Mesenchymal stem cell (in vitro differentiated cells and primary cell): Measurements from ENCODE around the gene TNNI2.
A peak's percentile ranks its signal among the peaks of the same experiment; 100 is the strongest.

Experiments
- DNase-seq: peaks from one replicate; pipeline ENCODE4 v3.0.0-alpha.2; 2013
- H2AFZ ChIP-seq: one replicate; pipeline ENCODE4 v1.6.1; 2013; ENCODE audit warnings: low read depth, mild to moderate bottlenecking, control low read depth, inconsistent platforms, low read length, moderate library complexity
- H2AK5ac ChIP-seq: 2 replicates; pipeline ENCODE4 v1.6.1; 2013; ENCODE audit warnings: low read length, moderate library complexity, mild to moderate bottlenecking, inconsistent platforms; ENCODE audit not compliant: severe bottlenecking
- H2BK120ac ChIP-seq: one replicate; pipeline ENCODE4 v1.6.1; 2013; ENCODE audit warnings: low read depth, mild to moderate bottlenecking, inconsistent platforms, low read length, moderate library complexity
- H2BK12ac ChIP-seq, 2 experiments: one replicate each; pipeline ENCODE4 v1.6.1; 2013; ENCODE audit warnings: inconsistent platforms in 2 of 2, low read length in 2 of 2, mild to moderate bottlenecking in 2 of 2, moderate library complexity in 2 of 2, control low read depth in 1 of 2
- H2BK15ac ChIP-seq: one replicate; pipeline ENCODE4 v1.6.1; 2013; ENCODE audit warnings: mild to moderate bottlenecking, low read depth, inconsistent platforms; ENCODE audit not compliant: poor library complexity, severe bottlenecking
- H2BK5ac ChIP-seq: 2 replicates; pipeline ENCODE4 v1.6.1; 2013; ENCODE audit warnings: low read depth, mild to moderate bottlenecking, low read length, control low read depth, inconsistent platforms; ENCODE audit not compliant: poor library complexity, severe bottlenecking
- H3K14ac ChIP-seq, 2 experiments: one replicate each; pipeline ENCODE4 v1.6.1; 2013; ENCODE audit warnings: inconsistent platforms in 2 of 2, low read length in 2 of 2, control low read depth in 1 of 2, mild to moderate bottlenecking in 1 of 2, moderate library complexity in 1 of 2
- H3K18ac ChIP-seq, 2 experiments: one replicate each; pipeline ENCODE4 v1.6.1; 2013; ENCODE audit warnings: inconsistent platforms in 2 of 2, low read length in 2 of 2, control low read depth in 1 of 2, low read depth in 1 of 2, mild to moderate bottlenecking in 1 of 2
- H3K23ac ChIP-seq, 2 experiments: one replicate each; pipeline ENCODE4 v1.6.1; 2013; ENCODE audit warnings: inconsistent platforms in 2 of 2, low read length in 2 of 2, mild to moderate bottlenecking in 2 of 2, moderate library complexity in 2 of 2, control low read depth in 1 of 2
- H3K27ac ChIP-seq: 2 replicates; pipeline ENCODE4 v1.5.1; 2013; ENCODE audit warnings: mild to moderate bottlenecking, moderate library complexity, low read length, control low read depth, inconsistent platforms; ENCODE audit not compliant: poor library complexity, severe bottlenecking
- H3K27me3 ChIP-seq, 2 experiments: 2 replicates each; pipeline versions ENCODE4 v1.6.1 to v1.7.0; 2013; ENCODE audit warnings: low read length in 2 of 2, mild to moderate bottlenecking in 2 of 2, moderate library complexity in 2 of 2, control low read depth in 1 of 2, inconsistent platforms in 1 of 2; ENCODE audit not compliant: control insufficient read depth in 1 of 2, insufficient read depth in 1 of 2
- H3K36me3 ChIP-seq, 2 experiments: 2 replicates each; pipeline versions ENCODE4 v1.6.1 to v1.7.0; 2013; ENCODE audit warnings: low read length in 2 of 2, control low read depth in 1 of 2, inconsistent platforms in 1 of 2, low read depth in 1 of 2, mild to moderate bottlenecking in 1 of 2; ENCODE audit not compliant: insufficient read depth in 2 of 2, control insufficient read depth in 1 of 2
- H3K4ac ChIP-seq, 2 experiments: one replicate each; pipeline ENCODE4 v1.6.1; 2013; ENCODE audit warnings: inconsistent platforms in 2 of 2, low read length in 2 of 2, mild to moderate bottlenecking in 2 of 2, moderate library complexity in 2 of 2, control low read depth in 1 of 2, low read depth in 1 of 2
- H3K4me1 ChIP-seq: 2 replicates; pipeline ENCODE4 v1.6.1; 2013; ENCODE audit warnings: low read depth, low read length, control low read depth; ENCODE audit not compliant: control insufficient read depth, insufficient read depth
- H3K4me2 ChIP-seq: 2 replicates; pipeline ENCODE4 v1.6.1; 2013; ENCODE audit warnings: low read length, mild to moderate bottlenecking, inconsistent platforms; ENCODE audit not compliant: poor library complexity, severe bottlenecking
- H3K4me3 ChIP-seq, 2 experiments: 2 replicates each; pipeline versions ENCODE4 v1.5.1 to v1.7.0; 2013; ENCODE audit warnings: low read length in 2 of 2, mild to moderate bottlenecking in 2 of 2, control low read depth in 1 of 2, low read depth in 1 of 2; ENCODE audit not compliant: insufficient read depth in 1 of 2
- H3K79me1 ChIP-seq: replicated peaks from 2 replicates; pipeline ENCODE4 v1.6.1; 2013; ENCODE audit warnings: mild to moderate bottlenecking, control low read depth, low read length, inconsistent platforms; ENCODE audit not compliant: poor library complexity, severe bottlenecking
- H3K9ac ChIP-seq: 2 replicates; pipeline ENCODE4 v1.7.0; 2013; ENCODE audit warnings: mild to moderate bottlenecking, low read length, moderate library complexity
- H3K9me3 ChIP-seq: 2 replicates; pipeline ENCODE4 v1.7.0; 2013; ENCODE audit warnings: mild to moderate bottlenecking, low read length; ENCODE audit not compliant: control insufficient read depth
- H4K8ac ChIP-seq: one replicate; pipeline ENCODE4 v1.6.1; 2013; ENCODE audit warnings: inconsistent platforms, mild to moderate bottlenecking, low read length, moderate library complexity
- H4K91ac ChIP-seq: one replicate; pipeline ENCODE4 v1.6.1; 2013; ENCODE audit warnings: mild to moderate bottlenecking, low read length, inconsistent platforms
- WGBS: methylation state at CpG from one replicate; pipeline ENCODE4 v1.1.7; 2013; ENCODE audit warnings: mixed read lengths; 5-methylcytosine and 5-hydroxymethylcytosine counted together

The TNNI2 gene

GRCh38 chr11:1855886-1856265, 17.1 kb downstream of the TNNI2 start:
- no peak overlapping the region for H2BK5ac ChIP-seq
- H2BK120ac ChIP-seq = no peak overlapping the region
- H3K79me1 ChIP-seq = no peaks in the 10 kb centered on the region
- H3K18ac ChIP-seq = no peak overlapping the region
- no peak overlapping the region for H3K27ac ChIP-seq
- H2BK15ac ChIP-seq = no peak overlapping the region
- H3K9me3 ChIP-seq = no peaks in the 10 kb centered on the region
- no peak for DNase-seq
- no peak overlapping the region for H3K9ac ChIP-seq
- peak overlapping the region in 1 of 2 experiments; percentile 22 for H3K4me3 ChIP-seq
- WGBS = 91% methylated on average over 11 of the region's 11 CpGs
- H3K14ac ChIP-seq = no peak overlapping the region
- peaks cover 12% of the 10 kb centered on the region for H3K4me1 ChIP-seq
- H4K91ac ChIP-seq = no peak overlapping the region
- no peak overlapping the region for H2AK5ac ChIP-seq
- H4K8ac ChIP-seq = no peak overlapping the region
- no peak overlapping the region for H2AFZ ChIP-seq
- H3K27me3 ChIP-seq = peaks cover 0 to 17% of the 10 kb centered on the region in 2 experiments
- peak overlapping the region in 1 of 2 experiments; percentile 11 for H2BK12ac ChIP-seq
- H3K23ac ChIP-seq = no peak overlapping the region
- no peak overlapping the region for H3K4me2 ChIP-seq
- no peaks in the 10 kb centered on the region for H3K36me3 ChIP-seq
- H3K4ac ChIP-seq = no peak overlapping the region

- no peaks in the 10 kb centered on the region for H3K79me1 ChIP-seq
- H3K18ac ChIP-seq = no peak overlapping the region
- H2BK120ac ChIP-seq = no peak overlapping the region
- H3K9ac ChIP-seq = no peak overlapping the region
- no peaks in the 10 kb centered on the region for H3K9me3 ChIP-seq
- no peak overlapping the region for H3K4ac ChIP-seq
- no peak overlapping the region for H3K27ac ChIP-seq
- no peak overlapping the region for H4K91ac ChIP-seq
- 96% methylated on average over 13 of the region's 13 CpGs for WGBS
- no peak overlapping the region for H3K14ac ChIP-seq
- H3K4me1 ChIP-seq = peaks cover 12% of the 10 kb centered on the region
- H2BK5ac ChIP-seq = no peak overlapping the region
- H3K36me3 ChIP-seq = no peaks in the 10 kb centered on the region
- H3K23ac ChIP-seq = no peak overlapping the region
- H2BK15ac ChIP-seq = no peak overlapping the region
- H4K8ac ChIP-seq = no peak overlapping the region
- H3K4me2 ChIP-seq = no peak overlapping the region
- H2AFZ ChIP-seq = no peak overlapping the region
- H3K27me3 ChIP-seq = peaks cover 0 to 17% of the 10 kb centered on the region in 2 experiments
- H3K4me3 ChIP-seq = no peak overlapping the region
- peak overlapping the region in 1 of 2 experiments; percentile 1 for H2BK12ac ChIP-seq
- H2AK5ac ChIP-seq = peak overlapping the region; percentile 27
- no peak for DNase-seq
These were observed 17.7 kb downstream of the TNNI2 start for GRCh38 chr11:1856306-1857005.

- Histone ChIP-seq H3K9me3 (no peaks in the 10 kb centered on the region), H3K27ac (no peak overlapping the region), H4K8ac (no peak overlapping the region), H2AK5ac (peak overlapping the region; percentile 29), H3K4ac (no peak overlapping the region), H3K4me2 (no peak overlapping the region), H2AFZ (no peak overlapping the region), H3K4me1 (peaks cover 12% of the 10 kb centered on the region), H2BK12ac (peak overlapping the region in 1 of 2 experiments; percentile 1), H3K23ac (no peak overlapping the region), H4K91ac (peak overlapping the region; percentile 52), H3K18ac (no peak overlapping the region), H2BK15ac (no peak overlapping the region), H3K14ac (no peak overlapping the region), H3K79me1 (no peaks in the 10 kb centered on the region), H3K4me3 (no peak overlapping the region), H3K36me3 (no peaks in the 10 kb centered on the region), H2BK120ac (no peak overlapping the region), H2BK5ac (no peak overlapping the region), H3K9ac (no peak overlapping the region), H3K27me3 (peaks cover 0 to 17% of the 10 kb centered on the region in 2 experiments)
- WGBS = 82% methylated on average over 11 of the region's 11 CpGs
- no peak for DNase-seq
These were observed 18.3 kb downstream of the TNNI2 start for GRCh38 chr11:1857064-1857463.

- H3K27me3 ChIP-seq = peaks cover 0 to 22% of the 10 kb centered on the region in 2 experiments
- H3K36me3 ChIP-seq = no peaks in the 10 kb centered on the region
- H2AFZ ChIP-seq = no peak overlapping the region
- no peak overlapping the region for H2BK15ac ChIP-seq
- H3K4me1 ChIP-seq = peaks cover 20% of the 10 kb centered on the region
- H3K18ac ChIP-seq = no peak overlapping the region
- no peak overlapping the region for H3K4ac ChIP-seq
- no peak overlapping the region for H3K14ac ChIP-seq
- H2BK12ac ChIP-seq = no peak overlapping the region
- no peaks in the 10 kb centered on the region for H3K79me1 ChIP-seq
- H4K8ac ChIP-seq = no peak overlapping the region
- H2BK5ac ChIP-seq = peak overlapping the region; percentile 47
- no peak overlapping the region for H3K4me2 ChIP-seq
- no peak overlapping the region for H3K27ac ChIP-seq
- H2AK5ac ChIP-seq = no peak overlapping the region
- no peak overlapping the region for H4K91ac ChIP-seq
- no peak overlapping the region for H3K9ac ChIP-seq
- WGBS = 93% methylated on average over 9 of the region's 9 CpGs
- H3K4me3 ChIP-seq = no peak overlapping the region
- no peak overlapping the region for H2BK120ac ChIP-seq
- H3K9me3 ChIP-seq = no peaks in the 10 kb centered on the region
- H3K23ac ChIP-seq = no peak overlapping the region
- DNase-seq = no peak
These were observed 19.4 kb downstream of the TNNI2 start for GRCh38 chr11:1858154-1858553.
